ENCODE data around the gene EIF3L.

The EIF3L gene

DNA sequence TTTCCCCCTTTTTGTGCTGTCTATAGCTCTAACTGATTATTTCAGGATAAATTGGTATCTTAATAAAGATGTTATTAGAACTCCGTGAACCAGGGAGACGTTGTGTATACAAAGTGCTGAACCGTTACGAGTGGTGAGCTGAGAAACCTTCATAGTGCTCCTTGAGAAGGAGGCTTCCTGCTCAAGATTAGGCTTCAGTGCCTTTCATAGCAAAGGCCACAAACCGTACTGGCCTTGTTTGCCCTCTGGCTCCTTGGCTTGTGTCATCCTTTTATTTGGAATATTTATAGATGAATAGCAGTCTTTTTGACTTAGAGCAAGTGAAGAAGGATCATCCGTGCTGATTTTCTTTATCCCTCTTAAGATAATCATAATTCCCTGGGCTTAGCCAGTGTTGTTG, 16.3 kb downstream of the EIF3L start:
- no peak overlapping the region for H3K14ac ChIP-seq (ENCODE audit: low read length in 2 of 2)
- H2BK120ac ChIP-seq (ENCODE audit: low read depth, low read length), result no peak overlapping the region
- no peak overlapping the region for H2BK5ac ChIP-seq (ENCODE audit: low read depth, low read length, poor library complexity, severe bottlenecking)
- H3K27ac ChIP-seq (ENCODE audit: low read length, poor library complexity, severe bottlenecking), result no peak overlapping the region
- H2BK12ac ChIP-seq (ENCODE audit: low read length in 2 of 2), result no peak overlapping the region
- no peak overlapping the region for H2AK5ac ChIP-seq (ENCODE audit: low read length, severe bottlenecking)
- H3K4me1 ChIP-seq (ENCODE audit: control insufficient read depth, insufficient read depth, low read depth, low read length), result peaks cover 6% of the 10 kb centered on the region
- no peak overlapping the region for H3K4ac ChIP-seq (ENCODE audit: low read depth in 1 of 2, low read length in 2 of 2)
- no peaks in the 10 kb centered on the region for H3K9me3 ChIP-seq (ENCODE audit: control insufficient read depth, low read length)
- no peaks in the 10 kb centered on the region for H3K27me3 ChIP-seq (ENCODE audit: control insufficient read depth in 1 of 2, insufficient read depth in 1 of 2, low read length in 2 of 2)
- no peak overlapping the region for H3K23ac ChIP-seq (ENCODE audit: low read length in 2 of 2)
- DNase-seq, result no peak
- 92% methylated on average over 6 of the region's 6 CpGs for WGBS
- no peak overlapping the region for H3K18ac ChIP-seq (ENCODE audit: low read depth in 1 of 2, low read length in 2 of 2)
- no peak overlapping the region for H4K91ac ChIP-seq (ENCODE audit: low read length)
- H3K79me1 ChIP-seq (replicated peaks; ENCODE audit: low read length, poor library complexity, severe bottlenecking), result peaks cover 25% of the 10 kb centered on the region
- no peak overlapping the region for H3K4me2 ChIP-seq (ENCODE audit: low read length, poor library complexity, severe bottlenecking)
- H2BK15ac ChIP-seq (ENCODE audit: low read depth, poor library complexity, severe bottlenecking), result no peak overlapping the region
- no peak overlapping the region for H4K8ac ChIP-seq (ENCODE audit: low read length)
- no peak overlapping the region for H3K4me3 ChIP-seq (ENCODE audit: insufficient read depth in 1 of 2, low read depth in 1 of 2, low read length in 2 of 2)
- peaks cover 60 to 85% of the 10 kb centered on the region in 2 experiments for H3K36me3 ChIP-seq (ENCODE audit: control insufficient read depth in 1 of 2, insufficient read depth in 2 of 2, low read depth in 1 of 2, low read length in 2 of 2)
- no peak overlapping the region for H3K9ac ChIP-seq (ENCODE audit: low read length)
- no peak overlapping the region for H2AFZ ChIP-seq (ENCODE audit: low read depth, low read length)

DNA sequence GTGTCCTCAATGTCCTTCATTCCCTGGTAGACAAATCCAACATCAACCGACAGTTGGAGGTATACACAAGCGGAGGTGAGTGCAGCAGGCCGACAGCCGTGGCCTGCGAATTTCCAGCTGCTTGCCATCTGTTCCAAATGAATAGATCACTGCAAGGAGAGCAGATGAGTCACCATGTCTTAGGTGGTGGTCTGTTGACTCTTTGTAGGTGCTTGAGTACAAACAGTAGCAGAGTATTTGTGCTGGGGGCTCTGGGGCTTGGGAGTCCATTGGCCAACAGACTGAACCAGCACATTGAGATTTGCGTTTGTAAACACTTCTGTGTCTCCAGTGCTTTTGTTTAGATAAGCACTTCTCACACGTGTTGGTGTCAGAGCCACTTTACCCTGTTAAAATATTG, 21.1 kb downstream of the EIF3L start:
- no peaks in the 10 kb centered on the region for H3K9me3 ChIP-seq (ENCODE audit: control insufficient read depth, low read length)

DNA sequence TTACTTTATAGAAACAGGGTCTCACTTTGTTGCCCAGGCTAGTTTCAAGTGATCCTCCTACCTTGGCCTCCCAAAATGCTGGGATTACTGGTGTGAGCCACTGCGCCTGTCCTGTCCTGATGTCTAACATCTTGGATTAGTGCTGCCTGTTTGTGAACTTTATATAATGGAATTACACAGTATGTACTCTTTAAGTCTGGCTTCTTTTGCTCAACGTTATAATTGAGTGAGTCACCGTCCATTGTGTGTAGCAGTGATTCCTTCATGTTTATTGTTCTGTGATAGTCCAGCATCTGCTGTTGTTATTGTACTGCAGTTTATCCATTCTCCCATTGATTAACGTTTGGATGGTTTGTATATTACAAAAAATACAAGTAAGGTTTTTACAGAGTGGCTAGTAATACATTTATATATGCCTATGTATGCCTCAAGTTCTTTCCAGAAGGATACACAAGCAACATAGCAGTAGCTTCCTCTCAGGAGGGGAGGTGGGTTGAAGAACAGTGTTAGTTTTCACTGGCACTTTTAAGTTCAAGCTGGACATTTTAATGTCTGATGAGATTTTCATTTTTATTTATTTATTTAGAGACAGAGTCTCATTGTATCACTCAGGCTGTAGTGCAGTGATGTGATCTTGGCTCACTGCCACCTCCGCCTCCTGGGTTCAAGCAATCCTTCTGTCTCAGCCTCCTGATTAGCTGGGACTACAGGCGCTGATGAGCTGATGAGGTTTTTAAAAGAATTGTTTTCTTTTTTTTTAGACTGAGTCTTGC, 31.6 kb downstream of the EIF3L start:
- WGBS, result 76% methylated on average over 5 of the region's 6 CpGs
- H2BK15ac ChIP-seq (ENCODE audit: low read depth, poor library complexity, severe bottlenecking), result no peak overlapping the region
- no peak overlapping the region for H4K91ac ChIP-seq (ENCODE audit: low read length)
- H4K8ac ChIP-seq (ENCODE audit: low read length), result no peak overlapping the region
- no peak overlapping the region for H3K4me3 ChIP-seq (ENCODE audit: insufficient read depth in 1 of 2, low read depth in 1 of 2, low read length in 2 of 2)
- H3K4me2 ChIP-seq (ENCODE audit: low read length, poor library complexity, severe bottlenecking), result no peak overlapping the region
- peaks cover 2% of the 10 kb centered on the region for H3K4me1 ChIP-seq (ENCODE audit: control insufficient read depth, insufficient read depth, low read depth, low read length)
- H3K23ac ChIP-seq (ENCODE audit: low read length in 2 of 2), result no peak overlapping the region
- no peak overlapping the region for H2BK12ac ChIP-seq (ENCODE audit: low read length in 2 of 2)
- H3K79me1 ChIP-seq (replicated peaks; ENCODE audit: low read length, poor library complexity, severe bottlenecking), result peaks cover 14% of the 10 kb centered on the region
- DNase-seq, result peak; percentile 55
- H3K36me3 ChIP-seq (ENCODE audit: control insufficient read depth in 1 of 2, insufficient read depth in 2 of 2, low read depth in 1 of 2, low read length in 2 of 2), result peaks cover 53 to 65% of the 10 kb centered on the region in 2 experiments
- H3K9ac ChIP-seq (ENCODE audit: low read length), result peak overlapping the region; percentile 53
- no peak overlapping the region for H3K14ac ChIP-seq (ENCODE audit: low read length in 2 of 2)
- no peak overlapping the region for H2AK5ac ChIP-seq (ENCODE audit: low read length, severe bottlenecking)
- no peaks in the 10 kb centered on the region for H3K9me3 ChIP-seq (ENCODE audit: control insufficient read depth, low read length)
- no peak overlapping the region for H2AFZ ChIP-seq (ENCODE audit: low read depth, low read length)
- H2BK120ac ChIP-seq (ENCODE audit: low read depth, low read length), result no peak overlapping the region
- H3K18ac ChIP-seq (ENCODE audit: low read depth in 1 of 2, low read length in 2 of 2), result no peak overlapping the region
- H2BK5ac ChIP-seq (ENCODE audit: low read depth, low read length, poor library complexity, severe bottlenecking), result no peak overlapping the region
- H3K27ac ChIP-seq (ENCODE audit: low read length, poor library complexity, severe bottlenecking), result no peak overlapping the region
- no peaks in the 10 kb centered on the region for H3K27me3 ChIP-seq (ENCODE audit: control insufficient read depth in 1 of 2, insufficient read depth in 1 of 2, low read length in 2 of 2)
- no peak overlapping the region for H3K4ac ChIP-seq (ENCODE audit: low read depth in 1 of 2, low read length in 2 of 2)

More for the DNA sequence above, 21.1 kb downstream of the EIF3L start:
- Histone ChIP-seq H3K79me1 (replicated peaks; ENCODE audit: low read length, poor library complexity, severe bottlenecking) (peaks cover 34% of the 10 kb centered on the region), H3K36me3 (ENCODE audit: control insufficient read depth in 1 of 2, insufficient read depth in 2 of 2, low read depth in 1 of 2, low read length in 2 of 2) (peaks cover 61 to 85% of the 10 kb centered on the region in 2 experiments), H4K8ac (ENCODE audit: low read length) (no peak overlapping the region), H3K18ac (ENCODE audit: low read depth in 1 of 2, low read length in 2 of 2) (no peak overlapping the region), H3K23ac (ENCODE audit: low read length in 2 of 2) (no peak overlapping the region), H2AK5ac (ENCODE audit: low read length, severe bottlenecking) (no peak overlapping the region), H2BK12ac (ENCODE audit: low read length in 2 of 2) (no peak overlapping the region), H2BK15ac (ENCODE audit: low read depth, poor library complexity, severe bottlenecking) (no peak overlapping the region), H3K27me3 (ENCODE audit: control insufficient read depth in 1 of 2, insufficient read depth in 1 of 2, low read length in 2 of 2) (no peaks in the 10 kb centered on the region), H3K14ac (ENCODE audit: low read length in 2 of 2) (no peak overlapping the region), H3K4me1 (ENCODE audit: control insufficient read depth, insufficient read depth, low read depth, low read length) (peaks cover 6% of the 10 kb centered on the region), H3K4me2 (ENCODE audit: low read length, poor library complexity, severe bottlenecking) (no peak overlapping the region), H2BK120ac (ENCODE audit: low read depth, low read length) (no peak overlapping the region), H4K91ac (ENCODE audit: low read length) (no peak overlapping the region), H2AFZ (ENCODE audit: low read depth, low read length) (no peak overlapping the region), H3K9ac (ENCODE audit: low read length) (no peak overlapping the region), H2BK5ac (ENCODE audit: low read depth, low read length, poor library complexity, severe bottlenecking) (no peak overlapping the region), H3K27ac (ENCODE audit: low read length, poor library complexity, severe bottlenecking) (no peak overlapping the region), H3K4me3 (ENCODE audit: insufficient read depth in 1 of 2, low read depth in 1 of 2, low read length in 2 of 2) (no peak overlapping the region), H3K4ac (ENCODE audit: low read depth in 1 of 2, low read length in 2 of 2) (no peak overlapping the region)
- peak; percentile 81 for DNase-seq
- WGBS, result 62% methylated on average over 6 of the region's 7 CpGs

DNA sequence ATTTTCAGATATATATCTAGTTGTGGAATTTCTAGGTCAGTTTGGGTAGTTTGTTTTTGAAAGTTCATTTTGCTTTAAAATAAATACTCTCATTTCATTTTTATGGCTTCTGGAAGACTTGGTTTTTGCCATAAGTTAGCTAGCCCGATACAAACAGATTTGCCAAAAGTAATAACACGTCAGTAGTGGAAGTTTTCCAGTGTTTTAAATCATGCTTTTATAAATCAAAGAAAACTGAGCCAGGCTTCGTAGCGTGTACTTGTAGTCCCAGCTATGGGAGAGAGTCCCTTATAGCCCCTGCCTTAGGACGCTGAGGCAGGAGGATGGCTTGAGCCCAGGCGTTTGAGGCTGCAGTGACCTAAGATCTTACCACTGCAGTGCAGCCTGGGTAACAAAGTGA, 35.2 kb downstream of the EIF3L start:
- DNase-seq, result no peak
- Histone ChIP-seq H2AFZ (ENCODE audit: low read depth, low read length) (no peak overlapping the region), H3K79me1 (replicated peaks; ENCODE audit: low read length, poor library complexity, severe bottlenecking) (peaks cover 6% of the 10 kb centered on the region), H3K9me3 (ENCODE audit: control insufficient read depth, low read length) (no peaks in the 10 kb centered on the region), H4K91ac (ENCODE audit: low read length) (no peak overlapping the region), H3K4me3 (ENCODE audit: insufficient read depth in 1 of 2, low read depth in 1 of 2, low read length in 2 of 2) (peak overlapping the region in 1 of 2 experiments; percentile 0), H2BK15ac (ENCODE audit: low read depth, poor library complexity, severe bottlenecking) (no peak overlapping the region), H3K27me3 (ENCODE audit: control insufficient read depth in 1 of 2, insufficient read depth in 1 of 2, low read length in 2 of 2) (no peaks in the 10 kb centered on the region), H3K9ac (ENCODE audit: low read length) (peak overlapping the region; percentile 71), H3K14ac (ENCODE audit: low read length in 2 of 2) (no peak overlapping the region), H2AK5ac (ENCODE audit: low read length, severe bottlenecking) (no peak overlapping the region), H4K8ac (ENCODE audit: low read length) (no peak overlapping the region), H2BK5ac (ENCODE audit: low read depth, low read length, poor library complexity, severe bottlenecking) (no peak overlapping the region), H2BK12ac (ENCODE audit: low read length in 2 of 2) (no peak overlapping the region), H3K18ac (ENCODE audit: low read depth in 1 of 2, low read length in 2 of 2) (no peak overlapping the region), H3K4ac (ENCODE audit: low read depth in 1 of 2, low read length in 2 of 2) (no peak overlapping the region), H3K4me2 (ENCODE audit: low read length, poor library complexity, severe bottlenecking) (no peak overlapping the region), H3K23ac (ENCODE audit: low read length in 2 of 2) (no peak overlapping the region), H3K36me3 (ENCODE audit: control insufficient read depth in 1 of 2, insufficient read depth in 2 of 2, low read depth in 1 of 2, low read length in 2 of 2) (peaks cover 41 to 54% of the 10 kb centered on the region in 2 experiments), H3K4me1 (ENCODE audit: control insufficient read depth, insufficient read depth, low read depth, low read length) (peaks cover 5% of the 10 kb centered on the region), H2BK120ac (ENCODE audit: low read depth, low read length) (no peak overlapping the region), H3K27ac (ENCODE audit: low read length, poor library complexity, severe bottlenecking) (no peak overlapping the region)
- 98% methylated on average over 5 of the region's 6 CpGs for WGBS
